IMR-90 (cell line): ENCODE results near the gene EFHC2.

Experiments used
- CEBPB ChIP-seq: IDR thresholded peaks from 2 replicates; pipeline ENCODE4 v1.6.1; 2012; ENCODE audit warnings: low read depth, low read length, improper control_type of control experiment
- TF ChIP-seq, protein P1 (sequence below): conservative IDR thresholded peaks from 2 replicates; pipeline ENCODE4 v1.5.1; 2012; ENCODE audit warnings: mild to moderate bottlenecking, low read depth, low read length, improper control_type of control experiment

DNA sequence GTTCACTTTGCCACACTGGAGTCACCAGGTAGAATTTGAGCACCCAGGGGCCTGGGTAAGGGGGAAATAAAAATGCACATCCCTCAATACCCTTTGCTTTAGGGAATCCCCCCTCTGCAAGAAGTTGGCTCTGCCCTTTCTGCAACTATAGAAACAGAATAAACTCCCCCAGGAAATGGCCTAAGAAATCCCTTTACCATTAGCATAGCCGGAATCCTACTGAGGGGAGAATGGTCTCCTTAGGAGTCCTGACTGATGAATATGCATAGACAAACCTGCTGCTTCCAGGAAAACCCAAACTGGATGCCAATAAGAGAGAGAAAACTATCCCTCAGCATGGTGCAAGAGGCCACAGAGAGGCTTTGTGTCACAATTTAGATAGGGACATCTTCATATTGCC lies 11.0 kb downstream of the EFHC2 start:
- TF ChIP-seq, protein P1, sequence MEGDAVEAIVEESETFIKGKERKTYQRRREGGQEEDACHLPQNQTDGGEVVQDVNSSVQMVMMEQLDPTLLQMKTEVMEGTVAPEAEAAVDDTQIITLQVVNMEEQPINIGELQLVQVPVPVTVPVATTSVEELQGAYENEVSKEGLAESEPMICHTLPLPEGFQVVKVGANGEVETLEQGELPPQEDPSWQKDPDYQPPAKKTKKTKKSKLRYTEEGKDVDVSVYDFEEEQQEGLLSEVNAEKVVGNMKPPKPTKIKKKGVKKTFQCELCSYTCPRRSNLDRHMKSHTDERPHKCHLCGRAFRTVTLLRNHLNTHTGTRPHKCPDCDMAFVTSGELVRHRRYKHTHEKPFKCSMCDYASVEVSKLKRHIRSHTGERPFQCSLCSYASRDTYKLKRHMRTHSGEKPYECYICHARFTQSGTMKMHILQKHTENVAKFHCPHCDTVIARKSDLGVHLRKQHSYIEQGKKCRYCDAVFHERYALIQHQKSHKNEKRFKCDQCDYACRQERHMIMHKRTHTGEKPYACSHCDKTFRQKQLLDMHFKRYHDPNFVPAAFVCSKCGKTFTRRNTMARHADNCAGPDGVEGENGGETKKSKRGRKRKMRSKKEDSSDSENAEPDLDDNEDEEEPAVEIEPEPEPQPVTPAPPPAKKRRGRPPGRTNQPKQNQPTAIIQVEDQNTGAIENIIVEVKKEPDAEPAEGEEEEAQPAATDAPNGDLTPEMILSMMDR: no peak
- no peak for TF ChIP-seq CEBPB
